H9 (cell line): Measurements from ENCODE around the gene ZBTB17. TPM values are rescaled to one million over a fixed set of nuclear protein-coding genes. Genes with fewer than 3 reads are reported as not detected.

Experiments used
- DNase-seq: peaks from one replicate; pipeline ENCODE4 v3.0.0-alpha.2; 2017
- H2AFZ ChIP-seq: one replicate; pipeline ENCODE4 v1.6.1; 2013; ENCODE audit warnings: mild to moderate bottlenecking, low read length, control low read depth, moderate library complexity
- H2AK5ac ChIP-seq: 2 replicates; pipeline ENCODE4 v1.6.1; 2013; ENCODE audit warnings: low read length, control low read depth, mixed read lengths; ENCODE audit not compliant: insufficient read length
- H2BK120ac ChIP-seq: one replicate; pipeline ENCODE4 v1.6.1; 2013; ENCODE audit warnings: low read depth, mild to moderate bottlenecking, low read length, control low read depth, inconsistent platforms; ENCODE audit not compliant: poor library complexity, severe bottlenecking
- H2BK12ac ChIP-seq: 2 replicates; pipeline ENCODE4 v1.6.1; 2013; ENCODE audit warnings: low read length, control low read depth, mixed read lengths, low read depth; ENCODE audit not compliant: insufficient read length
- H2BK15ac ChIP-seq: 2 replicates; pipeline ENCODE4 v1.6.1; 2013; ENCODE audit warnings: low read depth, low read length, control low read depth
- H2BK20ac ChIP-seq: one replicate; pipeline ENCODE4 v1.6.1; 2013; ENCODE audit warnings: low read depth, mild to moderate bottlenecking, low read length, control low read depth, inconsistent platforms; ENCODE audit not compliant: poor library complexity, severe bottlenecking
- H2BK5ac ChIP-seq: 2 replicates; pipeline ENCODE4 v1.6.1; 2013; ENCODE audit warnings: low read length, control low read depth, mixed read lengths; ENCODE audit not compliant: insufficient read length
- H3K14ac ChIP-seq: 2 replicates; pipeline ENCODE4 v1.6.1; 2013; ENCODE audit warnings: low read length, control low read depth; ENCODE audit not compliant: insufficient read depth
- H3K18ac ChIP-seq: 2 replicates; pipeline ENCODE4 v1.6.1; 2013; ENCODE audit warnings: low read depth, mild to moderate bottlenecking, mixed read lengths, low read length, control low read depth; ENCODE audit not compliant: insufficient read length
- H3K23ac ChIP-seq: 2 replicates; pipeline ENCODE4 v1.6.1; 2013; ENCODE audit warnings: low read length, control low read depth, mixed read lengths, low read depth; ENCODE audit not compliant: insufficient read length
- H3K23me2 ChIP-seq: 2 replicates; pipeline ENCODE4 v1.6.1; 2013; ENCODE audit warnings: low read depth, mild to moderate bottlenecking, mixed read lengths, low read length, control low read depth; ENCODE audit not compliant: insufficient read length, poor library complexity, severe bottlenecking
- H3K27ac ChIP-seq: 2 replicates; pipeline ENCODE4 v1.5.1; 2013; ENCODE audit warnings: low read length, control low read depth, mixed read lengths, low read depth; ENCODE audit not compliant: insufficient read length
- H3K27me3 ChIP-seq: 2 replicates; pipeline ENCODE4 v1.6.1; 2013; ENCODE audit warnings: low read length, control low read depth, inconsistent platforms; ENCODE audit not compliant: insufficient read depth
- H3K4ac ChIP-seq: 2 replicates; pipeline ENCODE4 v1.6.1; 2013; ENCODE audit warnings: low read depth, mild to moderate bottlenecking, control low read depth, inconsistent platforms, low read length, moderate library complexity
- H3K4me1 ChIP-seq: 2 replicates; pipeline ENCODE4 v1.6.1; 2013; ENCODE audit warnings: low read length, control low read depth, inconsistent platforms; ENCODE audit not compliant: insufficient read depth
- H3K4me2 ChIP-seq: 2 replicates; pipeline ENCODE4 v1.6.1; 2013; ENCODE audit warnings: low read length, control low read depth, mixed read lengths; ENCODE audit not compliant: insufficient read length, insufficient read depth
- H3K56ac ChIP-seq: 2 replicates; pipeline ENCODE4 v1.6.1; 2013; ENCODE audit warnings: low read depth, mild to moderate bottlenecking, mixed read lengths, low read length, control low read depth; ENCODE audit not compliant: insufficient read length
- H3K79me1 ChIP-seq: 2 replicates; pipeline ENCODE4 v1.6.1; 2013; ENCODE audit warnings: low read depth, mild to moderate bottlenecking, moderate library complexity, low read length, control low read depth, inconsistent platforms; ENCODE audit not compliant: insufficient read depth, poor library complexity, severe bottlenecking
- H3K79me2 ChIP-seq: 2 replicates; pipeline ENCODE4 v1.6.1; 2013; ENCODE audit warnings: low read length, control low read depth, inconsistent platforms; ENCODE audit not compliant: insufficient read depth
- H3K9ac ChIP-seq: 2 replicates; pipeline ENCODE4 v1.6.1; 2013; ENCODE audit warnings: low read length, control low read depth, mixed read lengths; ENCODE audit not compliant: insufficient read length; ENCODE audit errors: extremely low read depth
- H3K9me3 ChIP-seq: one replicate; pipeline ENCODE4 v1.6.1; 2013; ENCODE audit warnings: low read depth, low read length, inconsistent platforms; ENCODE audit not compliant: control insufficient read depth
- H3T11ph ChIP-seq: one replicate; pipeline ENCODE4 v1.6.1; 2013; ENCODE audit warnings: mild to moderate bottlenecking, low read length, control low read depth, inconsistent platforms
- H4K20me1 ChIP-seq: one replicate; pipeline ENCODE4 v1.6.1; 2013; ENCODE audit not compliant: control insufficient read depth, insufficient read length, insufficient read depth
- H4K5ac ChIP-seq: 2 replicates; pipeline ENCODE4 v1.6.1; 2013; ENCODE audit warnings: low read depth, mild to moderate bottlenecking, mixed read lengths, low read length, control low read depth; ENCODE audit not compliant: insufficient read length
- H4K8ac ChIP-seq: replicated peaks from 2 replicates; pipeline ENCODE4 v1.6.1; 2013; ENCODE audit warnings: low read length, control low read depth, mixed read lengths, low read depth; ENCODE audit not compliant: insufficient read length
- H4K91ac ChIP-seq: 2 replicates; pipeline ENCODE4 v1.6.1; 2013; ENCODE audit warnings: low read depth, mild to moderate bottlenecking, moderate library complexity, mixed read lengths, low read length, control low read depth; ENCODE audit not compliant: insufficient read length
- H3K27ac Mint-ChIP-seq, 3 experiments: 2 replicates in 2 of 3; 3 replicates in 1 of 3; pipeline ENCODE4 v1.8.0; 2020 to 2021; ENCODE audit warnings: mixed read lengths in 3 of 3, mild to moderate bottlenecking in 1 of 3, moderate library complexity in 1 of 3
- H3K27me3 Mint-ChIP-seq: 2 replicates; pipeline ENCODE4 v1.8.0; 2021; ENCODE audit warnings: low read depth, mild to moderate bottlenecking, moderate library complexity, mixed read lengths
- H3K36me3 Mint-ChIP-seq, 3 experiments: 2 replicates in 2 of 3; 3 replicates in 1 of 3; pipeline ENCODE4 v1.8.0; 2020 to 2021; ENCODE audit warnings: low read depth in 3 of 3, mixed read lengths in 3 of 3; ENCODE audit not compliant: insufficient read depth in 1 of 3
- H3K4me1 Mint-ChIP-seq, 2 experiments: 2 replicates each; pipeline ENCODE4 v1.8.0; 2020; ENCODE audit warnings: mixed read lengths in 2 of 2
- H3K4me3 Mint-ChIP-seq, 2 experiments: 2 replicates in 1 of 2; 3 replicates in 1 of 2; pipeline ENCODE4 v1.8.0; 2020 to 2021; ENCODE audit warnings: mild to moderate bottlenecking in 2 of 2, mixed read lengths in 2 of 2, moderate library complexity in 1 of 2
- H3K9me3 Mint-ChIP-seq, 2 experiments: 2 replicates in 1 of 2; 3 replicates in 1 of 2; pipeline ENCODE4 v1.8.0; 2020; ENCODE audit warnings: mild to moderate bottlenecking in 2 of 2, mixed read lengths in 2 of 2, moderate library complexity in 1 of 2
- CTCF ChIP-seq: fragments of 200-600 bp; sonication (generic); conservative IDR thresholded peaks from 3 replicates; pipeline ENCODE4 v1.8.0; 2021; ENCODE audit warnings: antibody characterized with exemption, mild to moderate bottlenecking
- WGBS: extraction: QIAGEN DNeasy Blood & Tissue Kit; methylation state at CpG from one replicate; pipeline ENCODE4 v1.1.7; 2013; ENCODE audit warnings: missing lambda C conversion rate, low lambda C conversion rate, mixed read lengths; ENCODE audit not compliant: insufficient read length; ENCODE audit errors: extremely low coverage; 5-methylcytosine and 5-hydroxymethylcytosine counted together
- total RNA-seq: library from RNA; stranded (reverse); gene quantifications from 2 replicates; pipeline ENCODE4 v1.2.1, GENCODE V29; 2021

The ZBTB17 gene
- total RNA-seq, 1 experiment from 2014 or later: 16.5 TPM

DNA sequence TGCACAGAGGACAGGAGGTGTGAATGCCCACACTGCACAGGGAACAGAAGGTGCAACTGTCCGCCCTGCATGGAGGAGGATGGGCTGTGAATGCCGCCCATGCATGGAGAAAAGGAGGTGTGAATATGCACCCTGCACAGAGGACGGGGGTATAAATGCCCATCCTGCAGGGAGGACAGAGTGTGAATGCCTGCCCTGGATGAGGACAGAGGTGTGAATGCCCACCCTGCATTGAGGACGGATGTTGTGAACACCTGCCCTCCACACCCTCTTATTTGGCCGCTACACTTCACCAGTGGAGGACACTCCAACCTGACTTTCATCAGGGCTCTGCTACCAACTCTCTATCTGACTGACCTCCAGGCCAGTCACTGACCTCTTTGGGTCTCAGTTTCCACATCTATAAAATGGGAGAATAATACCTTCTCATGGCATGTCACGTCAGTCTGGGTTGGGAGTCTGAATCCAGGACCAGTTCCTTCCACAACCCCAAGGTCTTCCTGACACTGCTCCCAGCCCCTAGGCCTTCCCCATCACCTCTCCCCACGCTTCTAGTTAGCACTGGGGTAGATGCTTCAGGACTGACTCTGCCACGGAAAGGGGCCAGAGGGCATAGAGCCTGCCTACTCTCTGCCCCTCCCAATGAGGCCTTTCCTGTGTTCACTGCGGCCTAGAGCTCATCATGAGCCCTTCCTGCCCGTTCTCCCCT is 28.4 kb downstream of the ZBTB17 start:
- Histone ChIP-seq H3K9ac (no peak overlapping the region), H3K27ac (no peak overlapping the region), H2AK5ac (no peak overlapping the region), H3T11ph (no peak overlapping the region), H2BK120ac (no peak overlapping the region), H2BK12ac (no peak overlapping the region), H3K4ac (no peak overlapping the region), H3K23ac (no peak overlapping the region), H3K4me1 (0 out of 2 replicates have a peak, but pooled peaks cover 2% of the 10 kb centered on the region), H4K20me1 (peaks cover 5% of the 10 kb centered on the region), H3K14ac (no peak overlapping the region), H3K79me2 (no peaks in the 10 kb centered on the region), H3K56ac (no peak overlapping the region), H2BK15ac (no peak overlapping the region), H3K23me2 (no peaks in the 10 kb centered on the region), H4K5ac (no peak overlapping the region), H3K9me3 (no peaks in the 10 kb centered on the region), H2BK20ac (no peak overlapping the region), H4K8ac (no peak overlapping the region), H3K79me1 (no peaks in the 10 kb centered on the region), H2BK5ac (no peak overlapping the region), H3K27me3 (no peaks in the 10 kb centered on the region), H2AFZ (no peak overlapping the region), H3K18ac (no peak overlapping the region), H3K4me2 (no peak overlapping the region), H4K91ac (no peak overlapping the region)
- Mint-ChIP-seq H3K27me3 (no peaks in the 10 kb centered on the region), H3K27ac (peak overlapping the region; percentile 9 to 46 (median 27); a peak in 2 of 7 replicates), H3K9me3 (no peaks in the 10 kb centered on the region), H3K36me3 (peaks cover 9 to 37% (median 21%) of the 10 kb centered on the region in 3 experiments), H3K4me3 (no peak overlapping the region), H3K4me1 (peaks cover 40 to 43% of the 10 kb centered on the region in 2 experiments)
- DNase-seq: no peak
- no CpG with 5 or more reads among the region's 10 CpGs for WGBS
- no peak for TF ChIP-seq CTCF
